ENCODE measurements around the gene ATP13A1. TPM values are rescaled to one million over a fixed set of nuclear protein-coding genes. Genes with fewer than 3 reads are reported as not detected.

Gene ATP13A1
- total RNA-seq, 4 donors from 2014 or later, result 223 to 465 (median 285) TPM

DNA sequence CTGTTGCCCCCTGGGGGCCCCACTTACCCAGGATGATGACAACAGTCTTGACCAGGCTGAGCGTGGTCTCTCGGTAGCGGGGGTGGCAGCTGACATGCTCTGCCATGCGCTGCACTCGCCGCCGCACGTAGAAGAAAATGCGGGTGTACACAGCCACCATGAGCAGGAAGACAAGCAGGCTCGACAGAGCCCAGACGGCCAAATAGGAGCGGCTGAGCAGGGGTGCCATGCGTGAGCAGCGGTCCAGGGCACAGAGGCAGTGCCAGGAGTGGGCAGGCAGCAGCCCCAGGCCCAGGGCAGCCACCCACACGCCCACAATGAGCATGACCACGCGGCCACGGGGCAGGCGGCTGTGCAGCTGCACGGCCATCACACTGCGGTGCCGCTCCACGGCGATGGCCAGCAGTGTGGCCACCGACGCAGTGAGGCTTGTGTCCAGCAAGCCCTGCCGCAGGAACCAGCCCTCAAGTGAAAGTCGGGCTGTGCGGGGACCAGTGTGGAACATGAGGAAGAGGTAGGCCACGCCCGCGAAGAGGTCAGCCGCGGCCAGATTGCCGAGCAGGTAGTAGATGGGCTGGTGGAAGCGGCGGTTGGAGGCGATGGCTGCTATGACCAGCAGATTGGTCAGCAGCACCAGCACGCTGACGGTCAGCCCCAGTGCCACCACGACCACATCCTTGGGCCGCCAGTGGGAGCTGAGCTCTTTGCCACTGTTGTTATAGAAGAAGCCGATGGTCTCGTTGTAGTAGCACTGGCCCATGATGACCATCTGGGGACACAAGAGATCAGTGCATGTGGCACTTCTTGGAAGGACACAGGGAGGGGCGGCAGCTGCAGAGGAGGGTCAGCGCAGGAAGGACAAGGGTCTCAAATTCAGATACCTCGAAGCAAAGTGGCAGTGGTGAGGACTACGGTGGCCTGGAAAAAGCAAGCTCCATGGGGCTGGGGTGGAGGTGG lies 36.7 kb downstream of the ATP13A1 start:
- Histone ChIP-seq H3K4me3 (peak overlapping the region; percentile 58 to 88 (median 78)), H3K27me3 (no peaks in the 10 kb centered on the region), H3K27ac (peak overlapping the region in 2 of 4 donors; percentile 87 to 93), H3K4me1 (peaks cover 0 to 11% (median 3%) of the 10 kb centered on the region in 4 donors), H3K9me3 (no peaks in the 10 kb centered on the region), H3K36me3 (no peaks in the 10 kb centered on the region)
- DNase-seq, result peak in 1 of 3 donors; percentile 59
- no peak for TF ChIP-seq POLR2A (IDR thresholded peaks at IDR 0.05)
- TF ChIP-seq, protein P1, sequence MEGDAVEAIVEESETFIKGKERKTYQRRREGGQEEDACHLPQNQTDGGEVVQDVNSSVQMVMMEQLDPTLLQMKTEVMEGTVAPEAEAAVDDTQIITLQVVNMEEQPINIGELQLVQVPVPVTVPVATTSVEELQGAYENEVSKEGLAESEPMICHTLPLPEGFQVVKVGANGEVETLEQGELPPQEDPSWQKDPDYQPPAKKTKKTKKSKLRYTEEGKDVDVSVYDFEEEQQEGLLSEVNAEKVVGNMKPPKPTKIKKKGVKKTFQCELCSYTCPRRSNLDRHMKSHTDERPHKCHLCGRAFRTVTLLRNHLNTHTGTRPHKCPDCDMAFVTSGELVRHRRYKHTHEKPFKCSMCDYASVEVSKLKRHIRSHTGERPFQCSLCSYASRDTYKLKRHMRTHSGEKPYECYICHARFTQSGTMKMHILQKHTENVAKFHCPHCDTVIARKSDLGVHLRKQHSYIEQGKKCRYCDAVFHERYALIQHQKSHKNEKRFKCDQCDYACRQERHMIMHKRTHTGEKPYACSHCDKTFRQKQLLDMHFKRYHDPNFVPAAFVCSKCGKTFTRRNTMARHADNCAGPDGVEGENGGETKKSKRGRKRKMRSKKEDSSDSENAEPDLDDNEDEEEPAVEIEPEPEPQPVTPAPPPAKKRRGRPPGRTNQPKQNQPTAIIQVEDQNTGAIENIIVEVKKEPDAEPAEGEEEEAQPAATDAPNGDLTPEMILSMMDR (IDR thresholded peaks at IDR 0.05), result no peak

DNA sequence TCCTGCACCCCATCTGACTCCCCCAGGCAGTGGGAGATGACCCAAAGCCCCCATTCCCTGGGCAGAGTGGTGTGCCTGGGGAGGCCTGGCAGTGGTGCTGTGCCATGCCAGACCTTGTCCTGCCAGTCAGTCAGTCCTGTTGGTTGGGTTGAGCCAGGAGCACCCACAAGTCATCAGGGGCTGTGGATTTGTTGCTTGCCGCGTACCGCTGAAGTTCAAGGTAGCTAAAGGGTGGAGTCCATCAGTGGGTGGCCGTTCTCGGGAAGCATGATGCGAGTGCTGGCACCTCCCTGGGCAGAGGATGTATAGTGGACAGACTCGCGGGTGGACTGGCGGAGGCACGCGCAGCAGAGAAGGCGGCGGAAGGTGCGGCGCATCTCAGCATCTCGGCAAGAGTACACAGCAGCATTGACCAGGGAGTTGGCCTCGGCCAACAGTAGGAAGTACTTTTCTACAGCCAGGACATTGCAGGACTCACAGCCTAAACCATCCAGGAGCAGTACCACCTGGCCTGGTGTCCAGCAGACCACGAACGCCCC lies 39.4 kb downstream of the ATP13A1 start:
- no peaks in the 10 kb centered on the region for H3K36me3 ChIP-seq
- TF ChIP-seq POLR2A (IDR thresholded peaks at IDR 0.05), result no peak
- TF ChIP-seq, protein P1 (IDR thresholded peaks at IDR 0.05), result no peak
- peaks cover 0 to 11% (median 7%) of the 10 kb centered on the region in 4 donors for H3K4me1 ChIP-seq
- H3K9me3 ChIP-seq, result no peaks in the 10 kb centered on the region
- no peak overlapping the region for H3K27ac ChIP-seq
- no peak overlapping the region for H3K4me3 ChIP-seq
- DNase-seq, result no peak
- no peaks in the 10 kb centered on the region for H3K27me3 ChIP-seq

DNA sequence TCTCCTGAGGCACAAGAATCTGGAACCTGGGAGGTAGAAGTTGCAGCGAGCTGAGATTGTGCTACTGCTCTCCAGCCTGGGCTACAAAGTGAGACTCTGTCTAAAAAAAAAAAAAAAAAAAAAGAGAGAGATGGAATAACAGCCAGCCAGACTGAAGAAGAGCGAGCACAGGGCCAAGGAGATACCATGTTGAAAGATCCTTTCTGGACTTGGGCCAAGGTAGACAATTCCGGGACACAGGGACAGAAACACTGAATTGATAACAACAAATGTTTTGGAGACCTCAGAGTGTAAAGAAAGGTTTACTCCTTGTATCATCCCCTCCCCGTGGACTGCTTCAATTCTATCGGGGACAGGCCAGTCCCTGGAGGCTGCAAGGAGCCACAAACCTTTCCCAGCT lies 40.1 kb downstream of the ATP13A1 start:
- no peak for TF ChIP-seq POLR2A (IDR thresholded peaks at IDR 0.05)
- TF ChIP-seq, protein P1 (IDR thresholded peaks at IDR 0.05), result no peak
- no peak overlapping the region for H3K4me3 ChIP-seq
- H3K27ac ChIP-seq, result no peak overlapping the region
- H3K4me1 ChIP-seq, result peaks cover 0 to 12% (median 9%) of the 10 kb centered on the region in 4 donors
- DNase-seq, result no peak
- H3K27me3 ChIP-seq, result no peaks in the 10 kb centered on the region
- no peaks in the 10 kb centered on the region for H3K9me3 ChIP-seq
- H3K36me3 ChIP-seq, result no peaks in the 10 kb centered on the region

DNA sequence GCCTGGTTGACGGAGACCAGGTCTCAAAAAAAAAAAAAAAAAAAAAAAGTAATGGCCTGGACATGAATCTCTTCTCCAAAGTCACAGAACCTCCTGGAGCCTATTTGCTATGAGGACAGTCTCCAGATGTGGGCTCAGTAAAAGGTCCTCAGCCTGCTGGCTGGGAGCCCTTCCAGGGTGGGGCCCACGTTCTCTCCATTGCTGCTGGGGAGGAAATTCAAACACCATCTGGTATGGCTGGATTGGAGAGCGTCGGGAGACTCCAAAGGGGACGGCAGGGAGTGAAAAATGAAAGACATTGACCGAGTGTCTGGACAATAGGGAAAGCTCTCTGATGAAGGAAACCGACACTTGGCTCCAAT lies 43.6 kb downstream of the ATP13A1 start:
- TF ChIP-seq POLR2A (IDR thresholded peaks at IDR 0.05), result no peak
- TF ChIP-seq, protein P1 (IDR thresholded peaks at IDR 0.05), result no peak
- no peak overlapping the region for H3K27ac ChIP-seq
- DNase-seq, result no peak

DNA sequence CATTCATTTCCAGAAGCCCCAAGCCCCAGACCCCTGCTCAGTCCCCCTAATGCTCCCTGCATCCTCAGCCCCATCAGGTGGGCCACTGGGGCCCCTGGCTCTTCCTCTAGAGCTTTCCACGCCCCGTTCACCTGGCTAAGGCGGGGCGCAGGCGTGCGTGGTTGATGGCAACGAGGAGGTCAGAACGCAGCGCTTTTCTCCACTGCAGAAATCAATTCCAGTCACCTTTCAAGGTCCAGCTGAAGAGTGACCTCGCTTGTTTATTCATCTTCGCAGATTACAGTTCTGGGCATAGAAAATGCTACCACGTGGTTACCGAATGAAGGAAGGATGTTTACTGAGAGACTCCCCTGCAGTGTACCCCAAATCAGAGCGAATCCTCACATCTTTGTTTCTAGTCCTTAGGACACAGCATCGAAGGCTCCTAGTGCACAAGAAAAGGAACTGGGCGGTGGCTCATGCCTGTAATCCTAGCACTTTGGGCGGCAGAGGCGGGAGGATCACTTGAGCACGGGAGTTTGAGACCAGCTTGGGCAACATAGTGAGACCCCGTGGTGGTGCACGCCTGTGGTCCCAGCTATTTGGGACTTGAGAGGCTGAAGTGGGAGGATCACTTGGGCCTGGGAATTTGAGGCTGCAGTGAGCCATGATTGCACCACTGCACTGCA lies 44.2 kb downstream of the ATP13A1 start:
- H3K27me3 ChIP-seq, result no peaks in the 10 kb centered on the region
- H3K4me1 ChIP-seq, result peaks cover 0 to 9% (median 3%) of the 10 kb centered on the region in 4 donors
- H3K9me3 ChIP-seq, result no peaks in the 10 kb centered on the region
- TF ChIP-seq POLR2A (IDR thresholded peaks at IDR 0.05), result no peak
- TF ChIP-seq, protein P1 (IDR thresholded peaks at IDR 0.05), result no peak
- peak overlapping the region in 2 of 4 donors; percentile 19 to 80 for H3K27ac ChIP-seq
- peak overlapping the region in 2 of 4 donors; percentile 48 to 74 for H3K4me3 ChIP-seq
- H3K36me3 ChIP-seq, result no peaks in the 10 kb centered on the region
- DNase-seq, result no peak

More for the DNA sequence above, 43.6 kb downstream of the ATP13A1 start:
- Histone ChIP-seq H3K27me3 (no peaks in the 10 kb centered on the region), H3K36me3 (no peaks in the 10 kb centered on the region), H3K4me3 (no peak overlapping the region), H3K9me3 (no peaks in the 10 kb centered on the region), H3K4me1 (peaks cover 0 to 9% (median 3%) of the 10 kb centered on the region in 4 donors)

All from Peyer's patch (tissue), 4 donors.